ENCODE data around the gene AHNAK2.
"Not testable (repeated sequence)": the region's sequence is repeated elsewhere in the genome, so short reads cannot be mapped to it uniquely, and the experiment has no call there.

AHNAK2 gene

DNA sequence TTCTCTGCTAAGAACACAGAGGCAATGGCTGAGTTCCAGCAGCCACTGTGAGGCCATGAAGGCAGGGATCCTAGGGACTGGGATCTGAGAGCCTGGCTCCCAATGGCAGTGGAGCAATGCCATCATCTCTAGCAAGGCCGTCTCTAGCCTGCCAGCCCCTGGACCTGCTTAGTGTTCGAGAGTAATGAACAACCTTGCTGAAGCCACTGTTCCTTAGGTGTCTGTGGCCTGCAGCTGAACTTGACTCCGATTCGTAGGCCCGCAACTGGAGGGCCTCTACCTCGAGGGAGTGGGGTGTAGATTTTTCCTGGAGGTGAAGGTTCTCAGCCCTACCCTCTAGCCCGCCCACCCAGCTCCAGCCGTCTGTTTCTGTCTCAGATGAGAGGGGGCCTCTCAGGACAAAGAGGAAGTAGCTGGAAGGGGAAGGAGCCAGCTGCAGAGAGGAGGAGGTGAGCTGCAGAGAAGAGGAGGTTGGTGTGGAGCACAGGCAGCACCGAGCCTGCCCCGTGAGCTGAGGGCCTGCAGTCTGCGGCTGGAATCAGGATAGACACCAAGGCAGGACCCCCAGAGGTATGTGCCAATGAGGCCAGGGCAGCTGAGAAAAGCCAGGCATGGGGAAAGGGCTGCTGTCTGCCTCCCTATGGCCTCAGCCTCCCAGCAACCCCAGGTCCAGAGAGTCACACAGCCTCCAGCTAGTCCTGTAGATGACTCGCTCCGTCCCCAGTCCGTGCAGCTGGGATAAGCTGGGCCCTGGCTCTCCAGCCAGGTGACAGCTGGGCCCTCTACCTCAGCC lies 53.6 kb downstream of the AHNAK2 start, which contains the start of gene PLD4:
Gene PLD4, plus strand, starts transcription at position 459 of the 793 bp plus-strand sequence. CDS start 2,262 bp downstream, outside the sequence.
- no peak for DNase-seq

DNA sequence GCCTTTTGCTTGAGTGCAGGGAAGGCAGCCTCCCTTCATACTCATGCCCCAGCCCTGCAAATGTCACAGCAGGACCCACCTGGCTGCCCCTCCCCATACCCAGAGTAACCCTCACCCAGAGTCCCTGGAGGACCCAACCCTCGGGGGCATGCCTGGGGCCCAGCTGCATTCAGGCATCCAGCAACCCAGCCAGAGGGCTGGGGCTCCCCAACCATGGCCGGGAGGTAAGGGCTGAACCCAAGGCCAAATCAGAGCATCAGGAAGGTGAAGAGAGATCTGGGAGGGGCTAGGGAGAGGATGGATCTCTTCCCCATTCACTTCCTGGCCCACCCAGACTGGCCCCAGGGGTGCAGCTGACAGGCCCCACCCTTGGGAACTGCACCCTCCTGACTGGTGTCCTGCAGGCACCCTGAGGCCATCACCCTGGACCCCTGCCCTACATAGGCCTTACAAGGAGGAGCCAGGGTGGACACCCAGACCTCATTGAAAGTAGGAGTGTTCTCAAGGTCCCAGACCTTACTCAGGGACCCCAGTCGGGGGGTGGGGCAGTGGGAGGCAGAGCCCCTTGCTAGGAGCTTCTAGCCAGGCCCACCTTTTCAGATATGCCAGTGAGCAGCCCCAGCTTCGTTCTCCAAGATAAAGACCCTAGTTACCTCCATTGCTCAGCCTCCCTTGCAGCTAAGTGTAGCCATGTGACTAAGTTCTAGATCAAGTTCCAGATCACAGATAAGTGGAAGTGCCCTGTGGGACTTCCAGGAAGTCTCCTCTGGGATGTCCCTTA lies 54.3 kb downstream of the AHNAK2 start:
- DNase-seq, result no peak

DNA sequence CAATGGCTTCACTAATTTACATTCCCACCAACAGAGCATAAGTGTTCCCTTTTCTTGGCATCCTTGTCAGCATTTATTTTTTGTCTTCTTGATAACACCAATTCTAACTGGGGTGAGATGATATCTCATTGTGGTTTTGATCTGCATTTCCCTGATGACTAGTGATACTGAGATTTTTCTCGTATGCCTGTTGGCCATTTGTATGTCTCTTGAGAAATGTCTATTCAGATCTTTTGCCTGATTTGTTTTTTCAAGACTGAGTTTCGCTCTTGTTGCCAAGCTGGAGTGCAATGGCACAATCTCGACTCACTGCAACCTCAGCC lies 58.2 kb downstream of the AHNAK2 start:
- no peak for DNase-seq

DNA sequence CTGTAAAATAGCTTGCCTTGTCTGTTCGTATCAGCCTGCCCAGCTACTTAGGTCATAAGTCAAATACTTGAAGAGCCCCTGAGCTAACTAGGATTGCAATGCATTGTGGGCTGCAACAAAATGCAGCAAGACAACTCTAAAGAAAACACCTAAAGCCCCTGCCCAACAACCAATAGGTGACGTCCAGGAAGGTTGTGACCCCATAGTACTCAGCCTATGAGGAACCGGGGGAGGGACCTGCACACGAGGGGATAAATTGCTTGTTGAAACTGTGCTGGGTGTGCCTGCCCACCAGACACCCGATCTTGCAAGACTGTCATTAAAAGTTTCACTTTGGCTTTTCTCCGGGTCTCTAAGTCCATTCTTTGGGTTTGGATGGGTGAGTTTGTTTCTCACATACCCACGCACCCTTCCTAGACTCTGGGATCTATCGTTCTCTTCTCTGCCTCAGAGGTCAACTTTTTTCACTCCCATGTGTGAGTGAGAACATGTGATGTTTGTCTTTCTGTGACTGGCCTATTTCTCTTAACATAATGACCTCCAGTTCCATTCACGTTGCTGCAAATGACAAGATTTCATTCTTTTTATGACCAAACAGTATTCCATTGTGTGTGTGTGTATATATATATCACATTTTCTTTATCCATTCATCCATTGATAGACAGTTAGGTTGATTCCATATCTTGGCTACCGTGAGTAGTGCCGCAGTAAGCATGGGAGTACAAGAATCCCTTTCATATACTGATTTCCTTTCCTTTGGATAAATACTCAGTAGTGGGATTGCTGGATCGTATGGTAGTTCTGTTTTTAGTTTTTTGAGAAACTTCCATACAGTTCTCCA lies 58.8 kb downstream of the AHNAK2 start:
- DNase-seq, result not testable (repeated sequence)

DNA sequence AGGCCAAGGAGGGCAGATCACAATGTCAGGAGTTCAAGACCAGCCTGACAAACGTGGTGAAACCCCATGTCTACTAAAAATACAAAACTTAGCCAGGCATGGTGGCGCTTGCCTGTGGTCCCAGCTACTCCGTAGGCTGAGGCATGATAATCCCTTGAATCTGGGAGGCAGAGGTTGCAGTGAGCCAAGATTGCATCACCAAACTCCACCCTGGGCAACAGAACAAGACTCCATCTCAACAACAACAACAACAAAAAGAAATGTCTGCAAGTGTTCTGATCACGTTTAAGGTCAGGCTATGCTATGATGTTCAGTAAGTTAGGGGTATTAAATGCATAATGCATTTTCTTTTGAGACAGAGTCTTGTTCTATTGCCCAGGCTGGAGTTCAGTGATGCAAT lies 60.2 kb downstream of the AHNAK2 start:
- no peak for DNase-seq

DNA sequence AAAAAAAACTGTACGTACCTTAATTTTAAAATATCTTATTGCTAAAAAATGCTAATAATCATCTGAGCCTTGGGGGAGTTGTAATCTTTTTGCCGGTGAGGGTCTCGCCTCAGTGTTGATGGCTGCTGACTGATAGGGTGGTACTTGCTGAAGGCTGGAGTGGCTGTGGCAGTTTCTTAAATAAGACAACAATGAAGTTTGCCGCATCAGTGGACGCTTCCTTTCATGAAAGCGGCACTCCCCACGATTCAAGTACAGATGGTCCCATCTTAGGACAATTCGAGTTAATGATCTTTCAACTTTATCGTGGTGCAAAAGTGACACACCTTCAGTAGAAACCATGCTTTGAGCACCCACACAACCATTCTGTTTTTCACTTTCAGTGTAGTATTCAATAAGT lies 61.1 kb downstream of the AHNAK2 start:
- DNase-seq, result no peak

DNA sequence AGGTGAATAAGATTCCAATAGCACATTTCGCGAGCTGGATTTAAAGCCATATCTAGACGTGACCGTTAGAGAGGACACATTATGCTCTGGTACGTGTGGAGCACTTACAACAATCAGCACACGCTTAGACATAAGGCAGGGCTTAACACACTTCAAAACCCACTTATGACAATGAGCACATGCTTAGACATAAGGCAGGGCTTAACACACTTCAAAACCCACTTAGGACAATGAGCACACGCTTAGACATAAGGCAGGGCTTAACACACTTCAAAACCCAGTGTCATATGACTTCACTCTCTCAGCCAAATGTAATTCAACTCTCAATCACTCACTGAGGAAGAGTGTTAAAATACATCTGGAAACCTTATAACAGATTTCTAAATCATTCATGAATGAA lies 64.7 kb downstream of the AHNAK2 start:
- no peak for DNase-seq

DNA sequence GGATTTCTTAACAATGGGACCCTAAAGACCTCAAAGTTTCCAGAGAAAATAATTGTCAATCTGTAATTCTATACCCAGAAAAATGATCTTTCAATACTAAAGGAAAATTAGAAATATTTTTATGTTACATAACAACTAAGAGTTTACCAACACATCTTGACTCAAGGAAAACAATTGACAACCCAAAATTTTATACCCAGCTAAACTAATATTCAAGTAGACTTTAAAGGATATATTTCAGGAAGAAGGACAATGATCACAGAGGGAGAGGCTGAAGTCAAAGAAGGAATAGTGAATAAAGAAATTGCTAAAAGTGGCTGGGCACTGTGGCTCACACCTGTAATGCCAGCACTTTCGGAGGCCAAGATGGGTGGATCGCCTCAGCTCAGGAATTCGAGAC lies 66.1 kb downstream of the AHNAK2 start:
- DNase-seq, result no peak

DNA sequence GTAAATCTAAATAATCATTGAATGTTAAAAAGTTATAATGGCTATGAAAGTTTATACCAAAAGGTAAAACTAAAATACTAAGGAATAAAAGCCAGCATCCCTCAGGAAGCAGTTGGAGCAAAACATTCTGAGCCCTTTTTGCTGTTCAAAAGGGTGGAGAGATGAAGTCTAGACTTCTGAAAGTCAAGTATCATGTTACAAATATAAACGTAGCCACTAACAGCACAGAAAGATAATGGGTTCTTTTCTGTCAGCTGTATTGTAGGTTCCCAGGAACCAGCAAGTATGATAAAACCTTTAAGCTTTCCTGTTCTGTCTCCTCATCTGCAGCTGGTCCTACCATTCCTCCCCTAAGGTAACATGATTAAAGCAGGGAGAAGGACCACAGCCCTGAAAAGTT lies 69.9 kb downstream of the AHNAK2 start:
- DNase-seq, result no peak

DNA sequence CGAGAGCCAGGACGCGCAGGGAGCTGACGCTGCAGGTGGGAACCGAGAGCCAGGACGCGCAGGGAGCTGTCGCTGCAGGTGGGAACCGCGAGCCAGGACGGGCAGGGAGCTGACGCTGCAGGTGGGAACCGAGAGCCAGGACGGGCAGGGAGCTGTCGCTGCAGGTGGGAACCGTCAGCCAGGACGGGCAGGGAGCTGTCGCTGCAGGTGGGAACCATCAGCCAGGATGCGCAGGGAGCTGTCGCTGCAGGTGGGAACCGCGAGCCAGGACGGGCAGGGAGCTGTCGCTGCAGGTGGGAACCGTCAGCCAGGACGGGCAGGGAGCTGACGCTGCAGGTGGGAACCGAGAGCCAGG lies 72.6 kb downstream of the AHNAK2 start:
- DNase-seq, result not testable (repeated sequence)

DNA sequence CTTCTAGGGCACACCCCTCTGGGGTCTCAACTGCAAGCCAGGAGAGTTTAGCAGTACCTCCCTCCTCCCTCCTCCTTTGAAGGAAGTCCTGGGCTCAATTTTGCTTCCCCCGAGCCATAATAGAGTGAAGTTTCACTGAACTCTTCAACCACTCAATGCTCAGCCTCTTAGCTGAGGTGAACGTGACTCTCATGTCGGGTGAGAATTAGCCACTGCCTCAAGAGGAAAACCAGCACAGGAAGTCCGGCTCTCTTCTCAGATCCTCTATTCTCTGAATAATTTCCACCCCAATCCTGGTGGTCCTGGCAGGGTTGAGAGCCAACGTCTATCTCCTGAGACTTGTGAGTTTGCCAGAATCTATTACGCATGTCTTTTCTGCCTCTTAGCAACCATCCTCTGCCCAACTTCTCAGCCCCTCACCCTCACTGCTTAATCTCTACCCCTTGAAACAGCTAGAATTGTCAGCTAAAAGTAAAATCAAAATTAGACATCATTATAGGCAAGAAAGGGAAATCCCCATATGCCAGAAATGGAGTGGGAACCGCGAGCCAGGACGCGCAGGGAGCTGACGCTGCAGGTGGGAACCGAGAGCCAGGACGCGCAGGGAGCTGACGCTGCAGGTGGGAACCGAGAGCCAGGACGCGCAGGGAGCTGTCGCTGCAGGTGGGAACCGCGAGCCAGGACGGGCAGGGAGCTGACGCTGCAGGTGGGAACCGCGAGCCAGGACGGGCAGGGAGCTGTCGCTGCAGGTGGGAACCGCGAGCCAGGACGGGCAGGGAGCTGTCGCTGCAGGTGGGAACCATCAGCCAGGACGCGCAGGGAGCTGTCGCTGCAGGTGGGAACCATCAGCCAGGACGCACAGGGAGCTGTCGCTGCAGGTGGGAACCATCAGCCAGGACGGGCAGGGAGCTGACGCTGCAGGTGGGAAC lies 73.3 kb downstream of the AHNAK2 start:
- DNase-seq, result not testable (repeated sequence)

DNA sequence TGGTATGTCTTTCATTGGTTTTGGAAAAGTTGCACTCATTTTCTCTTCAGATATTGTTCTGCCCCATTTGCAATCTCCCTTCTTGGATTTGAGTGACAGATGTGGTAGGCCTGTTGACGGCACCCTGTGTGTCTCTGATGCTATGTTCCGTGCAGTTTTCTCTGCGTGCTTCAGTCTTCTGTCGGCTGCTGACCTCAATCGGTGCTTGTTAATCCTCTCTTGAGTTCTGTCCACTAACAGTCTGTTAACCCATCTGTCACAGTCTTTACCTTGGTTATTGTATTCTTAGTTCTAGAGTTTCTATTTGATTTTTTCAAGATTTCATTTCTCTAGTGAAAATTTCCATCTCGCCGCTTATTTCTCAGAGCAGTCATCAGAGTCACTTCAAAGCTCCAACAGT lies 74.2 kb downstream of the AHNAK2 start:
- no peak for DNase-seq

DNA sequence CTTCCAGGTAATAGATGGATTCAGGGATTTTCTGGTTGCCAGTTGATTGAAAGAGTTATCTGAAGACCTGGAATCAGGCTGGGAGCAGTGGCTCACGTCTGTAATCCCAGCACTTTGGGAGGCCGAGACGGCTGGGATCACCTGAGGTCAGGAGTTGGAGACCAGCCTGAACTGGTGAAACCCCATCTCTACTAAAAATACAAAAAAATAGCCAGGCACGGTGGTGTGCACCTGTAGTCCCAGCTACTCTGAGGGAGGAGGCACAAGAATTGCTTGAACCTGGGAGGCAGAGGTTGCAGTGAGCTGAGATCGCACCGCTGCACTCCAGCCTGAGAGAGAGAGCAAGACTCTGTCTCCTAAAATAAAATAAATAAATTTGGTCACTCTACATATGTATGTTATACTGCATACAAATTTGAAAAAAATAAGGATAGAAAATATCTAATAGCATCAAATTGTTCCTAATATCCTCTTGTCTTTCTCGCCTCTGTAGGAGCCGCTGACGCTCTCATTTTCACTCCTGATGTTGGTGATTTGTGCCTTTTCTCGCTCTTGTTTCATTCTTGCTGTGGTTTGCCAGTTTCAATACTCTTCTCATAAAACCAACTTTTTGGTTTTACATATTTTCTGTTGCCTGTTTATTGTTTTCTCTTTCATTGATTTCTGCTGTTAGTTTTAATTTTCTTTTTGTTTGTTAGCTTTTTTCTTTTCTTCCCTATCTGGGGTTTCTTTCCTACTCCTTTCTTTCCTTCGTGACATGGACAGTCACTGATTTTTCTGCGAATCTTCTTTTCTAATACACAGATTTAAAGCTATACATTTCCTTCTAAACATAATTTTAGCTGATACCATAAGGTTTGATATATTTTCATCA lies 77.3 kb downstream of the AHNAK2 start:
- DNase-seq, result no peak

DNA sequence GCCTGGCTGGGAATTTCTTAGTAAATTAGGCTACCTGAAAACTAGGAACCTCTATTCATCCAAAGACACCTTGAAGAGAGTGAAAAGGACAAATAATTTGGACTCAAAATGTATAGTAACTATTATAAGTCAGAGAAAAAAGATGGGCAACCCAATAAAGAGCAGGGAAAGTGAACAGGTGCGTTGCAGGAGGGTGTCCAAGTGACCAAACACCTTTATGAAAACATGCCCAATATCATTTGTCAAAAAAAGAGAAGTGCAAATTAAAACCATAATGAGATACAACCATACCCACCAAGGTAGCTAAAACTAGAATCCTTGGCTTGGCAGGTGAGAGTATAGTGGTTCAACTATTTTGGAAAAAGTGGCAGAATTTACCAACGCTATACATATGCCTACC lies 78.4 kb downstream of the AHNAK2 start:
- DNase-seq, result no peak

DNA sequence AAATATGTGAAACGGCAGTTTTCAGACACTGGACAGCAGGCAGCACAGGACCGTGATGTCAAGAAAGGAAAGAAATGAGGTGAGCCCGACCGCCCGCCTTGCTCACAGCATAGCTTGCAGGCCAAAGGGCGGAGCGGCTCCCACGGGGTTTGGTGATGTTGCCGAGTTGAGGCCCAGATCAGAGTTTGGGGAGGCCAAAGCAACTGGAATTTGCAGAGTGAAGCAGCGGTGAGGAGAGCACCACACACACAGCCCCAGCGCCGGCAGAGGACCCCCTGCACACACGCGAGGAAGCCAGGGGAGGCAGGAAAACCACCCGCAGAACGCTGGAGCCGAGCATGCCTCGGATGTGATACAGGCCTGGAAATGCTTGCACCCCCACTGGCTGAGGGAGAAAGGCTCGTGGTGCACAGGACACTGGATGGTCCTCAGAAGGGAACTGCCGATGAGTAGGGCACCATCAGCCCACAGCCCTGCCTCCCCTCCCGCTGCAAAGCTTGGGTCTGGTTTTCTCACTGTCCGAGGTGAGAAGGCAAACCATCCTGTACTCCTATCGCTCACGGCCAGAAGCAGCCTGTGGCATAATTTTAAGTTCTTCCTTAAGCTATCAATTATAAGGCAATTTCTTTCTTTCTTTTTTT lies 79.2 kb downstream of the AHNAK2 start:
- no peak for DNase-seq

DNA sequence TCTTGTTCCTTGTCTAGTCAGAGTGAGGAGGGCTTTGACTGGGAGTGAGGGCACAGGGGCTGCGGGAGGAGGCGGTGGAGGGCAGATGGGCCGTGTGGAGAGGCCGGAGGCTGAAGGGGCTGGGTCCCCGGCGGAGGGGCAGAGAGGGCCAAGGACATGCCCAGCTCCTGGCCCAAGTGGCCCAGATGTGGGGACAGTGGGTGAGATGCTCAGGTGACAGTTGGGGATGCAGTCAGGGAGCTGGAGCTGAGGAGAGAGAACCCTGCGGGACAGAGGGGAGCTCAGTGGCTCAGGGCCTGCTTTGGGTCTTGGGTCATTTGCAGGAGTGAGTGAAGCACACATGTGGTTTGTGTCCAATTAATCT lies 80.0 kb downstream of the AHNAK2 start:
- no peak for DNase-seq

DNA sequence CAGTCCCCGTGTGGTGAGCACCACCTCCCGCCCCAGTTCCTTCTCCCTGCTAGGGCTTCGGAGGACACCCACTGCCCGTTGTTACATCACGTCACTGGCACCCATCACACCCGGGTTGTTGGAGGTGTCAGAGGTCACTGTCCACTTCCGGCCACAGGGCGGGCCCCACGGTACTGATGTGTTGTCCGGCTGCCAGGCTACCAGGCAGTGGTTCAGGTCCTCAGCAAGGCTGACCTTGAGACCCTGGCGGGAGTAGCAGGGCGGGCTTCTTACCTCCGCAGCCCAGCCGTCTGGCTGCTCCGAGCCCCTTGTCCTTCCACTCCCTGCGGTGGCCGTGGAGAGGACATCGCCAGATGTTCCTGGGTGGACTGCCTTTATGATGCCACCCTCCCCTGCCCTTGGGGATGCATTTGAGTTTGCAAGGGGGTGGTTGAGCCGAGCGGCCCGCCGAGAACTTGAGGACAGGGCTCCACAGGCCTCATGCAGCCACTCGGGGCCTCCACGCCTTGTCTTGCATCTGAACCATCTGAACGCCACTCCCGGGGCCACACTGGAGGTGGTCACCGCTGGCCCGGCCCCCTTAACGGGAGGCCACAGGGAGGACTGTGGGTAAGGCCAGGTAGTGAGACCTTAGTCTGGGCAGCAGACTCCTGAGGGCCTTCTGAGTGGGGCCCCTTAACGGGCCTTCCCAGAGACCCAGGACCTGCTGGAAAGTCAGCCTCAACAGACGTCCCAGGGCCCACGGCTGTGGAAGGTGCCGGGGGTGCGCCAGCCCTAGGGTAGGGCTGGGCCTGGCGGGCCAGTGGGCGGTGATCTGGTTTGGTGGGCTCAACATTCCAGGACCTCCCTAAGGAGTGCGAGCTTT lies 80.6 kb downstream of the AHNAK2 start:
- DNase-seq, result no peak

DNA sequence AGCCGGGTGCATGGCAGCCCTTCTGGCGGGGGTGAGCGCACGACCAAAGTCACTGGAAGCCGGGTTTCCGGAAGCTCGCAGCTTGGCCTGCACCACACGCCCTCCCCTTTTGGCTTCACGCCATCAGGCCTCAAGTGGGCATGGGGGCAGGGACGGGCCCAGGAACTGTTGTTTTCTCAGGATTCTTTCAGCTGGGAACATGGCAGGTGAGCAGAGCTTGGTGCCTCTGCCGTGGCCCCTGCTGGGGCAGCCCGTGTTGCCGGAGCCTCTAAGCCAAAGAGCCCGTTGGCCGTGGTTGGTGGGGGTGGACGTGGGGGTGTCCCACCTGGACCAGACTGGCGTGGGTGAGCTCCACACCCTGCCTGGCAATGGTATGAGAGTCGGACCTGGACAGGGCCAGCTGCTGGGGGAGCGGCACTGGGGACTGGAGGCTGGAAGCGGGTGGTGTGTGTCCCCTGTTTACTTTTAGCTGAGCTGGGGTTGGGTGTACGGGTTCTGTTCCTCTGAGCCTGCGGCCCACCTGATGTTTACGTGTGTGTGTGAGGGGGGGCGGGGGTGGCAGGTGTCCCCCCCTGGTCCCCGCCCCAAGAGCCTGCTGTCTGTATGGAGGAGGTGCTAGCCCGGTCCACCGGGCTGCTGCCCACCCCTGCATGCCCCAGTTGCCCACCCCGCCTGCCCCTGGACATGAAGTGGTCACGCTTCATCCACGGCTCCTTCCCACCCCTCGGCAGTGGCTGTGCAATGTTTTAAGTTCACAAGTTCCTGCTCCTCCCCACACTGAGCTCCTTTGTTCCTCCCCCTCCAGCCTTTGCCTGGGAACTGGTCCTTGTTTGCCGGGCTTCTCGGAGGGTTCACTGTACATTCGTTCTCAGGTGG lies 82.2 kb downstream of the AHNAK2 start:
- no peak for DNase-seq

Measured in activated CD4-positive, alpha-beta T cell treated with anti-CD3 and anti-CD28 coated beads, Interleukin-2, amount 50 U/mL, for 48 hours (primary cell).